ENCODE results near the gene CSF1. TPM values are rescaled to one million over a fixed set of nuclear protein-coding genes. Genes with fewer than 3 reads are reported as not detected.

The CSF1 gene
- polyA plus RNA-seq, 1 donor (not counting 4 experiments of a cell fraction or from before 2014, with no cell fraction given) = 1.8 TPM

DNA sequence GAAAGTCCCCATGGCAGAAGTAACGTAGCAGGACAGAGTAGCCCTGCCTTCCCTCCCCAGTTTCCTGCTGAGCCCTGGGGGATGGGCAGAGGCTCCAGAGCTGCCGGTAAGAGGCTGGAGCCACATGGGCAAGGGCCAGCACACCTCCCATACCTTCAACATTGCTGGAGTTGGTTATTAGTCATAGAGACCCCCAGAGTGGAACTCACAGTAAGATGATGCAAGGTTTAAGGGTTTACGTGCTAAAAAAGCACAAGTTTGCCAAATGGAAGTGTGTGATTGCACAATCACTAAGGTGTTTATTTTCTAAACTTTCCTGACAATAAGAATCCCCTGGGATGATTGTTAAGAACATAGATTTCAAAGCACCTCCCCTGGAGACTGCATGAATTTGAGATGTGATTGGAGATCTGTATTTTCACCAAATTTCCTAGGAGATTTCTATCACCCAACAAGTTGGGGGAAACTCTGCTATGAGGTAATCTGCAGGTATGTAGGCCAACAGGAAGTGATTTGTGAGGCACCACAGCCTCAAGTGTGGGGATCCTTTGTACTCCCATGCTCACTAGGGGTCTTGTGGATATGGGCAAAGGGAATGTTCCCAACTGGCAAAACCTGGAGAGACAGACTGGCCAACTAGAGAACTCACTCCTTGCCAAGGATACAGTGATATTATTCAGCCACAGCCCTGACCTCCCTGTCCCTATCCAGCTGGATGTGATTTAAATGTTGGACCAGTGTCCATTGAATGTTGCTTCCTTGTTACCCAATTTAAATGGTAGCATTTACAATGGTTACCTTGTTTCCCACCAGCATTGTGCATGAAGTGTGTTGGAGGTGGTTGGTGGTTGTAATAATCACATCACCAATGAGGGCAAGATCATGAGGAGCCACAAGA lies 37.1 kb upstream of the CSF1 start:
- Histone ChIP-seq H3K79me2 (ENCODE audit: control insufficient read depth, insufficient read depth, low read length) (no peaks in the 10 kb centered on the region), H3K9ac (ENCODE audit: control insufficient read depth, extremely low read depth, insufficient read depth, low read length) (no peak overlapping the region), H3K27ac (ENCODE audit: control insufficient read depth, insufficient read depth, low read length) (no peak overlapping the region), H3K4me1 (ENCODE audit: control insufficient read depth, extremely low read depth, insufficient read depth, low read length) (peaks cover 8% of the 10 kb centered on the region), H2AFZ (ENCODE audit: control insufficient read depth, low read length) (no peak overlapping the region), H3K9me3 (ENCODE audit: control insufficient read depth, low read depth, low read length) (no peaks in the 10 kb centered on the region), H3K36me3 (ENCODE audit: control insufficient read depth in 2 of 2, extremely low read depth in 1 of 2, insufficient read depth in 2 of 2, low read length in 2 of 2) (no peaks in the 10 kb centered on the region), H3K4me2 (ENCODE audit: control insufficient read depth, extremely low read depth, insufficient read depth, low read depth, low read length) (no peak overlapping the region), H3K27me3 (ENCODE audit: control insufficient read depth, extremely low read depth, insufficient read depth, low read length) (no peaks in the 10 kb centered on the region), H3K9me1 (ENCODE audit: control insufficient read depth, extremely low read depth, insufficient read depth, low read length) (no peaks in the 10 kb centered on the region), H3K4me3 (ENCODE audit: control insufficient read depth in 2 of 3, extremely low read depth in 1 of 3, insufficient read depth in 2 of 3, low read depth in 1 of 3, low read length in 3 of 3) (no peak overlapping the region), H4K20me1 (ENCODE audit: control insufficient read depth, extremely low read depth, insufficient read depth, low read length) (no peaks in the 10 kb centered on the region)
- dilution Hi-C loops (cut with MboI; ENCODE audit: extremely low pct_ligation_motif_present, low sequenced_read_pairs) = no loop called here
- DNase-seq (ENCODE audit: low read depth, low spot score) (no peak), FAIRE-seq (no peak)
- no peak for TF ChIP-seq EZH2 (IDR thresholded peaks at IDR 0.05; ENCODE audit: low read length)
- TF ChIP-seq, protein P1, sequence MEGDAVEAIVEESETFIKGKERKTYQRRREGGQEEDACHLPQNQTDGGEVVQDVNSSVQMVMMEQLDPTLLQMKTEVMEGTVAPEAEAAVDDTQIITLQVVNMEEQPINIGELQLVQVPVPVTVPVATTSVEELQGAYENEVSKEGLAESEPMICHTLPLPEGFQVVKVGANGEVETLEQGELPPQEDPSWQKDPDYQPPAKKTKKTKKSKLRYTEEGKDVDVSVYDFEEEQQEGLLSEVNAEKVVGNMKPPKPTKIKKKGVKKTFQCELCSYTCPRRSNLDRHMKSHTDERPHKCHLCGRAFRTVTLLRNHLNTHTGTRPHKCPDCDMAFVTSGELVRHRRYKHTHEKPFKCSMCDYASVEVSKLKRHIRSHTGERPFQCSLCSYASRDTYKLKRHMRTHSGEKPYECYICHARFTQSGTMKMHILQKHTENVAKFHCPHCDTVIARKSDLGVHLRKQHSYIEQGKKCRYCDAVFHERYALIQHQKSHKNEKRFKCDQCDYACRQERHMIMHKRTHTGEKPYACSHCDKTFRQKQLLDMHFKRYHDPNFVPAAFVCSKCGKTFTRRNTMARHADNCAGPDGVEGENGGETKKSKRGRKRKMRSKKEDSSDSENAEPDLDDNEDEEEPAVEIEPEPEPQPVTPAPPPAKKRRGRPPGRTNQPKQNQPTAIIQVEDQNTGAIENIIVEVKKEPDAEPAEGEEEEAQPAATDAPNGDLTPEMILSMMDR (optimal IDR thresholded peaks at IDR 0.05 in 1 of 3, IDR thresholded peaks at IDR 0.05 in 1 of 3, conservative IDR thresholded peaks at IDR 0.05 in 1 of 3; ENCODE audit: extremely low read depth in 1 of 3, insufficient read depth in 2 of 3, low read length in 3 of 3) = no peak

DNA sequence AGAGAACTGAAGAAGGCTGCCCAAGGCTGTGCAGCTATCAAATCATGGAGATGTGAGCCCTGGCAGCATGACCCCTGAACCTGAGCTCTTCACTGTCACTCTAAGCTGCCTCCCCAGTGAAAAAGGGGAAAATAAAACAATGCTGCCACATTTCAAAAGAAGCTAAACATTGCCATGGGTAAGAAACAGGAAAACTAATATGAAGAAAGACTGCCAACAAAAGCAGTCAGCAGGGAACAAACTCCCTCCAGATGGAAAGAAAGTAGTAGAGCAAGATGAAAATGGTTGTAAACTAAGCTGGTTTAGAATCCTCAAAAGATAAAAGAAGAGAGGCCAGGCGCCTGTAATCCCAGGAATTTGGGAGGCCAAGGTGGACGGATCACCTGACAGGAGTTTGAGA lies 36.2 kb upstream of the CSF1 start:
- Histone ChIP-seq H3K9ac (ENCODE audit: control insufficient read depth, extremely low read depth, insufficient read depth, low read length) (no peak overlapping the region), H2AFZ (ENCODE audit: control insufficient read depth, low read length) (no peak overlapping the region), H3K36me3 (ENCODE audit: control insufficient read depth in 2 of 2, extremely low read depth in 1 of 2, insufficient read depth in 2 of 2, low read length in 2 of 2) (no peaks in the 10 kb centered on the region), H3K27me3 (ENCODE audit: control insufficient read depth, extremely low read depth, insufficient read depth, low read length) (no peaks in the 10 kb centered on the region), H3K9me3 (ENCODE audit: control insufficient read depth, low read depth, low read length) (no peaks in the 10 kb centered on the region), H3K79me2 (ENCODE audit: control insufficient read depth, insufficient read depth, low read length) (no peaks in the 10 kb centered on the region), H3K27ac (ENCODE audit: control insufficient read depth, insufficient read depth, low read length) (no peak overlapping the region), H4K20me1 (ENCODE audit: control insufficient read depth, extremely low read depth, insufficient read depth, low read length) (no peaks in the 10 kb centered on the region), H3K4me2 (ENCODE audit: control insufficient read depth, extremely low read depth, insufficient read depth, low read depth, low read length) (no peak overlapping the region), H3K4me1 (ENCODE audit: control insufficient read depth, extremely low read depth, insufficient read depth, low read length) (peaks cover 8% of the 10 kb centered on the region), H3K9me1 (ENCODE audit: control insufficient read depth, extremely low read depth, insufficient read depth, low read length) (no peaks in the 10 kb centered on the region), H3K4me3 (ENCODE audit: control insufficient read depth in 2 of 3, extremely low read depth in 1 of 3, insufficient read depth in 2 of 3, low read depth in 1 of 3, low read length in 3 of 3) (no peak overlapping the region)
- TF ChIP-seq, protein P1 (optimal IDR thresholded peaks at IDR 0.05 in 1 of 3, IDR thresholded peaks at IDR 0.05 in 1 of 3, conservative IDR thresholded peaks at IDR 0.05 in 1 of 3; ENCODE audit: extremely low read depth in 1 of 3, insufficient read depth in 2 of 3, low read length in 3 of 3) = no peak
- no peak for TF ChIP-seq EZH2 (IDR thresholded peaks at IDR 0.05; ENCODE audit: low read length)
- FAIRE-seq (no peak), DNase-seq (ENCODE audit: low read depth, low spot score) (no peak)
- dilution Hi-C loops (cut with MboI; ENCODE audit: extremely low pct_ligation_motif_present, low sequenced_read_pairs) = no loop called here

All from keratinocyte (primary cell).